ENCODE results near the gene ABLIM1.

The ABLIM1 gene

GRCh38 chr10:114694752-114695151 lies 36.7 kb upstream of the ABLIM1 start:
- no peak for DNase-seq (ENCODE audit: extremely low read depth, low read depth)

GRCh38 chr10:114694062-114694461 lies 36.0 kb upstream of the ABLIM1 start:
- no peak for DNase-seq (ENCODE audit: extremely low read depth, low read depth)
- TF ChIP-seq CTCF (IDR thresholded peaks at IDR 0.05; ENCODE audit: low read depth, low read length), result no peak

More at GRCh38 chr10:114694752-114695151, 36.7 kb upstream of the ABLIM1 start:
- peak; percentile 33 for TF ChIP-seq CTCF (IDR thresholded peaks at IDR 0.05; ENCODE audit: low read depth, low read length)

- DNase-seq (ENCODE audit: extremely low read depth, low read depth), result no peak
- no peak for TF ChIP-seq CTCF (IDR thresholded peaks at IDR 0.05; ENCODE audit: low read depth, low read length)
Measured at GRCh38 chr10:114691442-114691941, 33.4 kb upstream of the ABLIM1 start.

- DNase-seq (ENCODE audit: extremely low read depth, low read depth), result no peak
- no peak for TF ChIP-seq CTCF (IDR thresholded peaks at IDR 0.05; ENCODE audit: low read depth, low read length)
Measured at GRCh38 chr10:114688786-114689185, 30.7 kb upstream of the ABLIM1 start.

GRCh38 chr10:114687459-114687858 lies 29.4 kb upstream of the ABLIM1 start:
- no peak for TF ChIP-seq CTCF (IDR thresholded peaks at IDR 0.05; ENCODE audit: low read depth, low read length)
- no peak for DNase-seq (ENCODE audit: extremely low read depth, low read depth)

- no peak for TF ChIP-seq CTCF (IDR thresholded peaks at IDR 0.05; ENCODE audit: low read depth, low read length)
- no peak for DNase-seq (ENCODE audit: extremely low read depth, low read depth)
Measured at GRCh38 chr10:114686013-114686412, 27.9 kb upstream of the ABLIM1 start.

GRCh38 chr10:114685456-114685855 lies 27.4 kb upstream of the ABLIM1 start:
- no peak for DNase-seq (ENCODE audit: extremely low read depth, low read depth)
- no peak for TF ChIP-seq CTCF (IDR thresholded peaks at IDR 0.05; ENCODE audit: low read depth, low read length)

Data from AG09319 (cell line).